ENCODE data around the gene ADGRB3. TPM values are rescaled to one million over a fixed set of nuclear protein-coding genes. Genes with fewer than 3 reads are reported as not detected.

The ADGRB3 gene
- total RNA-seq, 1 experiment from 2014 or later: 0.11 TPM

DNA sequence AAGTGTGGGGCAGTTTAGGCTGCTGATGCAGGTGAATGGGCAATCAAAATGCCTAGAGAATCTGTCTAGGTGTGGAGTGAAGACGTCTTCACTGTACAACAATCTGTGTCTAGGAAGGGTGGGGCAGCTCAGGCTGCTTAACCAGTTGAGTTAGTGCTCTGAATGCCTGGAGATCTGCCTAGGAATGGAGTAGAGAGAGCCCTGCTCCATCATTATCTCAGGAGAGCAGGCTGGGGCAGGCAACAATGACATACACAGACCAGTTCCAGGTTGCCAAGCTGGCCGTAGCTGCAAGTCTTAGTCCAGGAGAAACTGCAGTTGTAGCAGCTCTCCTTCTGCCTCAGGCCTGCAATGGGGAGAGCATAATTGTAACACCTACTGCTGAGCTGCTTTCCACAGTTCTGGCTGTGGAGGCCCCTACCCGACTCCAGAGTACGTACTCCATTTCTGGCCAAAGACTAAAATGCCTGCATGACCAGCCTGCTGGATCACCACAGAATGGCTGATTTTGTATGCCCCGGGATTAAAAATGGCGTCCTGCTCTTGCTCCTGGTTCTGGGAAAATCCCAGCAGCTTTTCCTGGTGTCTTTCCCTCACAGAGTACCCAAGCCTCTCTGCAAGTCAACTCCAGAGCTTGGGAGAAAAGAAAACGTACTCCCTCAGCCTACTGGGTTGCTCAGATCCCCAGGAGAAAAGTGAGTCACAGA is 545.4 kb downstream of the ADGRB3 start:
- ATAC-seq (no peak), DNase-seq (no peak)
- no TSS peak for BruUV-seq (replicated peaks)
- TF ChIP-seq EZH2 (IDR thresholded peaks at IDR 0.05; ENCODE audit: low read length, unreplicated experiment) (no peak), EZH2phosphoT487 (IDR thresholded peaks at IDR 0.05; ENCODE audit: borderline replicate concordance, low read length) (no peak)
- TF ChIP-seq, protein P1, sequence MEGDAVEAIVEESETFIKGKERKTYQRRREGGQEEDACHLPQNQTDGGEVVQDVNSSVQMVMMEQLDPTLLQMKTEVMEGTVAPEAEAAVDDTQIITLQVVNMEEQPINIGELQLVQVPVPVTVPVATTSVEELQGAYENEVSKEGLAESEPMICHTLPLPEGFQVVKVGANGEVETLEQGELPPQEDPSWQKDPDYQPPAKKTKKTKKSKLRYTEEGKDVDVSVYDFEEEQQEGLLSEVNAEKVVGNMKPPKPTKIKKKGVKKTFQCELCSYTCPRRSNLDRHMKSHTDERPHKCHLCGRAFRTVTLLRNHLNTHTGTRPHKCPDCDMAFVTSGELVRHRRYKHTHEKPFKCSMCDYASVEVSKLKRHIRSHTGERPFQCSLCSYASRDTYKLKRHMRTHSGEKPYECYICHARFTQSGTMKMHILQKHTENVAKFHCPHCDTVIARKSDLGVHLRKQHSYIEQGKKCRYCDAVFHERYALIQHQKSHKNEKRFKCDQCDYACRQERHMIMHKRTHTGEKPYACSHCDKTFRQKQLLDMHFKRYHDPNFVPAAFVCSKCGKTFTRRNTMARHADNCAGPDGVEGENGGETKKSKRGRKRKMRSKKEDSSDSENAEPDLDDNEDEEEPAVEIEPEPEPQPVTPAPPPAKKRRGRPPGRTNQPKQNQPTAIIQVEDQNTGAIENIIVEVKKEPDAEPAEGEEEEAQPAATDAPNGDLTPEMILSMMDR (conservative IDR thresholded peaks at IDR 0.05; ENCODE audit: low read depth, low read length): no peak
- ChIA-PET CTCF (no interaction called here), POLR2A (ENCODE audit: unreplicated experiment) (no interaction called here)
- H3K36me3 ChIP-seq (ENCODE audit: low read depth, low read length): no peaks in the 10 kb centered on the region
- H3K9me2 ChIP-seq (replicated peaks; ENCODE audit: low read length): no peaks in the 10 kb centered on the region
- no peaks in the 10 kb centered on the region for H3K79me2 ChIP-seq (ENCODE audit: low read length)
- intact Hi-C loops (cut with micrococcal nuclease): no loop called here
- H3K27ac ChIP-seq (ENCODE audit: low read length): no peak overlapping the region
- no peaks in the 10 kb centered on the region for H3K4me1 ChIP-seq (ENCODE audit: insufficient read depth, low read length)
- no peaks in the 10 kb centered on the region for H4K20me1 ChIP-seq (ENCODE audit: low read length)
- no peaks in the 10 kb centered on the region for H3F3A ChIP-seq (ENCODE audit: low read length, unreplicated experiment)
- H3K9ac ChIP-seq (ENCODE audit: low read length): no peak overlapping the region
- no peak overlapping the region for H3K4me3 ChIP-seq (ENCODE audit: low read length)
- H3K9me3 ChIP-seq (ENCODE audit: low read length): no peaks in the 10 kb centered on the region
- no peak overlapping the region for H3K4me2 ChIP-seq (ENCODE audit: low read length)
- no peak overlapping the region for H2AFZ ChIP-seq (ENCODE audit: low read length)
- no peaks in the 10 kb centered on the region for H3K27me3 ChIP-seq (ENCODE audit: low read length)

DNA sequence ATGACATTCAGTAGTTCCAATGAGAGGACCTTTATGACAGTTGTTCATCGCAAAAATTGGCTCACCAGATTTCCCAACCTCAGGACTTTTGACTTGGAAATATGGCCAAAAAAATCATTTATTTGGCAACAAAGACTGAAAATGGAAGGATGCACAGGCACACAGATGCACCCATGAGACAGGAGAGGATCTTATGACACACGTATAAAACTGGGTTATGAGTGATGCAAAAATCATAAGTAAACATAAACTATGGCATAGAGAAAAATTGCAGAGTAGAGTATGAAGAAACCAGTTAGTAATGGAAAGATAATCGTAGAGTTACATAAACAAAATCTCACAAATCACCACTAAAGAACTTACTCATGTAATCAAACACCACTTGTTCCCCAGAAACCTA is 546.9 kb downstream of the ADGRB3 start:
- Histone ChIP-seq H3K27me3 (ENCODE audit: low read length) (no peaks in the 10 kb centered on the region), H2AFZ (ENCODE audit: low read length) (no peak overlapping the region), H3K9me3 (ENCODE audit: low read length) (no peaks in the 10 kb centered on the region), H3K4me1 (ENCODE audit: insufficient read depth, low read length) (no peaks in the 10 kb centered on the region), H3K79me2 (ENCODE audit: low read length) (no peaks in the 10 kb centered on the region), H3K36me3 (ENCODE audit: low read depth, low read length) (no peaks in the 10 kb centered on the region), H3K27ac (ENCODE audit: low read length) (no peak overlapping the region), H3K9ac (ENCODE audit: low read length) (no peak overlapping the region), H3F3A (ENCODE audit: low read length, unreplicated experiment) (no peaks in the 10 kb centered on the region), H4K20me1 (ENCODE audit: low read length) (no peaks in the 10 kb centered on the region), H3K4me3 (ENCODE audit: low read length) (no peak overlapping the region), H3K9me2 (replicated peaks; ENCODE audit: low read length) (no peaks in the 10 kb centered on the region), H3K4me2 (ENCODE audit: low read length) (no peak overlapping the region)
- ATAC-seq (no peak), DNase-seq (no peak)
- intact Hi-C loops (cut with micrococcal nuclease): no loop called here
- BruUV-seq (replicated peaks): no TSS peak
- CTCF ChIA-PET: no interaction called here
- POLR2A ChIA-PET (ENCODE audit: unreplicated experiment): no interaction called here
- no peak for TF ChIP-seq EZH2 (IDR thresholded peaks at IDR 0.05; ENCODE audit: low read length, unreplicated experiment)
- TF ChIP-seq, protein P1 (conservative IDR thresholded peaks at IDR 0.05; ENCODE audit: low read depth, low read length): no peak
- no peak for TF ChIP-seq EZH2phosphoT487 (IDR thresholded peaks at IDR 0.05; ENCODE audit: borderline replicate concordance, low read length)

DNA sequence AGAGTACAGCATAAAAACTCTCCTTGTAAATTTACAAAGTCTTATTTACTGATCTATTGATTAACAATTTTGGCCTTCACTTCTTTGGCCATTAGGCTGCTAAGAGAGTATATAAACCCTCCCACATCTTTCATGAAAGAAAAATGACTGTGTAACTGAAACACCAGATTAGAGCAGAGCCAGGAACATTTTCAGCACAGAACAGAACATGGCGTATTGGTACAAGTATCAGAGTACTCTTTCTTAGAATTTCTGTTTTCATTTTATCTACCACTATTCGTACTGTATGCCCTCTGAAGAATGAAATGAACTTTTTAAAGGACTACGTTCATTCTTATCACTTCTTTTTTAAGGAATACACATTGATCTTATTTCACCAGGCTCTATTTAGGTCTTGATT is 550.2 kb downstream of the ADGRB3 start:
- Histone ChIP-seq H3K9me3 (ENCODE audit: low read length) (no peaks in the 10 kb centered on the region), H3K9ac (ENCODE audit: low read length) (no peak overlapping the region), H3K79me2 (ENCODE audit: low read length) (no peaks in the 10 kb centered on the region), H3F3A (ENCODE audit: low read length, unreplicated experiment) (no peaks in the 10 kb centered on the region), H3K4me1 (ENCODE audit: insufficient read depth, low read length) (no peaks in the 10 kb centered on the region), H3K9me2 (replicated peaks; ENCODE audit: low read length) (no peaks in the 10 kb centered on the region), H3K27me3 (ENCODE audit: low read length) (no peaks in the 10 kb centered on the region), H3K4me3 (ENCODE audit: low read length) (no peak overlapping the region), H3K4me2 (ENCODE audit: low read length) (no peak overlapping the region), H3K36me3 (ENCODE audit: low read depth, low read length) (no peaks in the 10 kb centered on the region), H4K20me1 (ENCODE audit: low read length) (no peaks in the 10 kb centered on the region), H2AFZ (ENCODE audit: low read length) (no peak overlapping the region), H3K27ac (ENCODE audit: low read length) (no peak overlapping the region)
- intact Hi-C loops (cut with micrococcal nuclease): no loop called here
- TF ChIP-seq EZH2phosphoT487 (IDR thresholded peaks at IDR 0.05; ENCODE audit: borderline replicate concordance, low read length) (no peak), EZH2 (IDR thresholded peaks at IDR 0.05; ENCODE audit: low read length, unreplicated experiment) (no peak)
- TF ChIP-seq, protein P1 (conservative IDR thresholded peaks at IDR 0.05; ENCODE audit: low read depth, low read length): no peak
- CTCF ChIA-PET: no interaction called here
- no TSS peak for BruUV-seq (replicated peaks)
- DNase-seq: no peak
- POLR2A ChIA-PET (ENCODE audit: unreplicated experiment): no interaction called here
- no peak for ATAC-seq
